CD14-positive monocyte (primary cell): ENCODE data around the gene ZNF488. TPM values are rescaled to one million over a fixed set of nuclear protein-coding genes. Genes with fewer than 3 reads are reported as not detected.
A peak's percentile ranks its signal among the peaks of the same experiment; 100 is the strongest.

ENCODE experiments used
- DNase-seq, 3 donors: peaks; one replicate each; pipeline ENCODE4 v3.0.0-alpha.2; 2011 to 2022
- H2AFZ ChIP-seq: 2 replicates; pipeline ENCODE4 v1.6.0; 2012; ENCODE audit warnings: mild to moderate bottlenecking, low read depth, low read length, inconsistent platforms; ENCODE audit not compliant: insufficient read depth, poor library complexity, severe bottlenecking
- H3K27ac ChIP-seq, 2 donors: 1 replicate in 1 of 2; 2 replicates in 1 of 2; pipeline ENCODE4 v1.5.1; 2012 to 2013; ENCODE audit warnings: low read length in 2 of 2, control low read depth in 1 of 2, inconsistent platforms in 1 of 2, low read depth in 1 of 2, mild to moderate bottlenecking in 1 of 2
- H3K27me3 ChIP-seq, 2 donors: one replicate each; pipeline versions ENCODE4 v1.6.0 to v1.6.1; 2011 to 2013; ENCODE audit warnings: low read length in 2 of 2; ENCODE audit not compliant: control insufficient read depth in 2 of 2, insufficient read depth in 2 of 2
- H3K36me3 ChIP-seq, 2 donors: replicated peaks in 1 of 2; 1 replicate in 1 of 2; 2 replicates in 1 of 2; pipeline versions ENCODE4 v1.5.1 to v1.6.1; 2012 to 2013; ENCODE audit warnings: low read length in 2 of 2, control low read depth in 1 of 2, inconsistent platforms in 1 of 2, mild to moderate bottlenecking in 1 of 2; ENCODE audit not compliant: insufficient read depth in 2 of 2, control insufficient read depth in 1 of 2
- H3K4me1 ChIP-seq, 2 donors: 1 replicate in 1 of 2; 2 replicates in 1 of 2; pipeline versions ENCODE4 v1.5.1 to v1.6.1; 2012 to 2013; ENCODE audit warnings: low read length in 2 of 2, control low read depth in 1 of 2, inconsistent platforms in 1 of 2, mild to moderate bottlenecking in 1 of 2, moderate library complexity in 1 of 2; ENCODE audit not compliant: insufficient read depth in 2 of 2, control insufficient read depth in 1 of 2
- H3K4me2 ChIP-seq: replicated peaks from 2 replicates; pipeline ENCODE3; 2012; ENCODE audit warnings: low read length, moderate library complexity, mild to moderate bottlenecking; ENCODE audit not compliant: poor library complexity, severe bottlenecking; ENCODE audit errors: extremely low read depth
- H3K4me3 ChIP-seq, 3 experiments: fragments of 200-600 bp in 1 of 3; sonication (generic) in 1 of 3; replicated peaks in 1 of 3; 1 replicate in 2 of 3; 2 replicates in 1 of 3; pipeline ENCODE4 v1.5.1; 2011 to 2013; ENCODE audit warnings: low read length in 3 of 3, mild to moderate bottlenecking in 3 of 3, control low read depth in 2 of 3, low read depth in 2 of 3, inconsistent platforms in 1 of 3, moderate library complexity in 1 of 3
- H3K79me2 ChIP-seq: 2 replicates; pipeline ENCODE4 v1.6.0; 2012; ENCODE audit warnings: mild to moderate bottlenecking, control low read depth, inconsistent platforms, low read length, moderate library complexity; ENCODE audit not compliant: insufficient read depth
- H3K9ac ChIP-seq: 2 replicates; pipeline ENCODE4 v1.6.0; 2017; ENCODE audit warnings: low read length, mild to moderate bottlenecking; ENCODE audit not compliant: insufficient read depth, poor library complexity, severe bottlenecking
- H3K9me3 ChIP-seq, 2 donors: replicated peaks in 1 of 2; 1 replicate in 1 of 2; 2 replicates in 1 of 2; pipeline versions ENCODE4 v1.5.1 to v1.6.1; 2012 to 2013; ENCODE audit warnings: low read length in 2 of 2, control low read depth in 1 of 2; ENCODE audit not compliant: control insufficient read depth in 1 of 2, insufficient read depth in 1 of 2
- H4K20me1 ChIP-seq: 2 replicates; pipeline ENCODE4 v1.6.0; 2012; ENCODE audit warnings: mild to moderate bottlenecking, low read length, control low read depth, moderate library complexity; ENCODE audit not compliant: insufficient read depth
- H3K27ac Mint-ChIP-seq, 7 donors: one replicate each; pipeline ENCODE4 v1.8.0; 2020; ENCODE audit warnings: mild to moderate bottlenecking in 7 of 7, mixed read lengths in 7 of 7, moderate library complexity in 6 of 7, inconsistent platforms in 2 of 7
- H3K27me3 Mint-ChIP-seq, 3 donors: one replicate each; pipeline ENCODE4 v1.8.0; 2021 to 2022; ENCODE audit warnings: low read depth in 3 of 3, mild to moderate bottlenecking in 3 of 3, mixed read lengths in 3 of 3, moderate library complexity in 3 of 3, inconsistent platforms in 1 of 3
- H3K36me3 Mint-ChIP-seq, 2 donors: one replicate each; pipeline ENCODE4 v1.8.0; 2020; ENCODE audit warnings: mixed read lengths in 2 of 2, inconsistent platforms in 1 of 2, mild to moderate bottlenecking in 1 of 2
- H3K4me1 Mint-ChIP-seq: one replicate; pipeline ENCODE4 v1.8.0; 2020; ENCODE audit warnings: mild to moderate bottlenecking, mixed read lengths
- H3K4me3 Mint-ChIP-seq, 2 donors: one replicate each; pipeline ENCODE4 v1.8.0; 2020; ENCODE audit warnings: mild to moderate bottlenecking in 2 of 2, mixed read lengths in 2 of 2, moderate library complexity in 1 of 2
- H3K9me3 Mint-ChIP-seq, 7 donors: one replicate each; pipeline ENCODE4 v1.8.0; 2020 to 2022; ENCODE audit warnings: mixed read lengths in 7 of 7, mild to moderate bottlenecking in 6 of 7, moderate library complexity in 6 of 7, inconsistent platforms in 2 of 7
- WGBS: methylation state at CpG from one replicate; pipeline ENCODE4 v1.1.5; 2013; ENCODE audit warnings: missing lambda C conversion rate; ENCODE audit not compliant: insufficient coverage; 5-methylcytosine and 5-hydroxymethylcytosine counted together
- intact Hi-C, 2 donors: fragments of 100-400 bp; cut with micrococcal nuclease; formaldehyde crosslinking; loops; one replicate each; pipeline versions ENCODE4 v1.15.0 to v1.15.1; 2023
- polyA plus RNA-seq, 3 donors: library from polyadenylated mRNA; depleted of rRNA in 1 of 3; unstranded in 2 of 3; stranded (reverse) in 1 of 3; fragments of 300-500 nt in 2 of 3; fragments of >200 nt in 1 of 3; fragmentation: Illumina TruSeq in 2 of 3; gene quantifications; 1 replicate in 2 of 3; 2 replicates in 1 of 3; pipeline ENCODE4 v1.2.3, GENCODE V29; 2012 to 2021
- TF ChIP-seq, protein P1 (sequence below): fragments of 200-600 bp; IDR thresholded peaks from one replicate; pipeline ENCODE4 v1.8.0; 2022; ENCODE audit warnings: antibody characterized with exemption, mild to moderate bottlenecking

The ZNF488 gene
- polyA plus RNA-seq, 3 donors, result not detected

GRCh38 chr10:47361293-47361692, 22.8 kb downstream of the ZNF488 start:
- TF ChIP-seq, protein P1, sequence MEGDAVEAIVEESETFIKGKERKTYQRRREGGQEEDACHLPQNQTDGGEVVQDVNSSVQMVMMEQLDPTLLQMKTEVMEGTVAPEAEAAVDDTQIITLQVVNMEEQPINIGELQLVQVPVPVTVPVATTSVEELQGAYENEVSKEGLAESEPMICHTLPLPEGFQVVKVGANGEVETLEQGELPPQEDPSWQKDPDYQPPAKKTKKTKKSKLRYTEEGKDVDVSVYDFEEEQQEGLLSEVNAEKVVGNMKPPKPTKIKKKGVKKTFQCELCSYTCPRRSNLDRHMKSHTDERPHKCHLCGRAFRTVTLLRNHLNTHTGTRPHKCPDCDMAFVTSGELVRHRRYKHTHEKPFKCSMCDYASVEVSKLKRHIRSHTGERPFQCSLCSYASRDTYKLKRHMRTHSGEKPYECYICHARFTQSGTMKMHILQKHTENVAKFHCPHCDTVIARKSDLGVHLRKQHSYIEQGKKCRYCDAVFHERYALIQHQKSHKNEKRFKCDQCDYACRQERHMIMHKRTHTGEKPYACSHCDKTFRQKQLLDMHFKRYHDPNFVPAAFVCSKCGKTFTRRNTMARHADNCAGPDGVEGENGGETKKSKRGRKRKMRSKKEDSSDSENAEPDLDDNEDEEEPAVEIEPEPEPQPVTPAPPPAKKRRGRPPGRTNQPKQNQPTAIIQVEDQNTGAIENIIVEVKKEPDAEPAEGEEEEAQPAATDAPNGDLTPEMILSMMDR, result peak; percentile 87
- H3K27me3 ChIP-seq, result no peaks in the 10 kb centered on the region
- no peak overlapping the region for H3K9ac ChIP-seq
- H3K27ac Mint-ChIP-seq, result no peak overlapping the region
- H3K4me3 ChIP-seq, result no peak overlapping the region
- DNase-seq, result peak; percentile 16 to 33 (median 26)
- H3K4me1 ChIP-seq, result no peaks in the 10 kb centered on the region
- H4K20me1 ChIP-seq, result no peaks in the 10 kb centered on the region
- no peak overlapping the region for H3K4me3 Mint-ChIP-seq
- no peaks in the 10 kb centered on the region for H3K9me3 Mint-ChIP-seq
- H3K79me2 ChIP-seq, result no peaks in the 10 kb centered on the region
- H3K9me3 ChIP-seq, result no peaks in the 10 kb centered on the region
- H3K36me3 Mint-ChIP-seq, result no peaks in the 10 kb centered on the region
- H3K4me1 Mint-ChIP-seq, result no peaks in the 10 kb centered on the region
- H3K36me3 ChIP-seq, result no peaks in the 10 kb centered on the region
- H2AFZ ChIP-seq, result no peak overlapping the region
- 66% methylated on average over 8 of the region's 9 CpGs for WGBS
- H3K4me2 ChIP-seq, result no peak overlapping the region
- H3K27ac ChIP-seq, result no peak overlapping the region
- H3K27me3 Mint-ChIP-seq, result peaks cover 0 to 2% (median 2%) of the 10 kb centered on the region in 3 donors
- intact Hi-C loops, result no loop called here

DNA sequence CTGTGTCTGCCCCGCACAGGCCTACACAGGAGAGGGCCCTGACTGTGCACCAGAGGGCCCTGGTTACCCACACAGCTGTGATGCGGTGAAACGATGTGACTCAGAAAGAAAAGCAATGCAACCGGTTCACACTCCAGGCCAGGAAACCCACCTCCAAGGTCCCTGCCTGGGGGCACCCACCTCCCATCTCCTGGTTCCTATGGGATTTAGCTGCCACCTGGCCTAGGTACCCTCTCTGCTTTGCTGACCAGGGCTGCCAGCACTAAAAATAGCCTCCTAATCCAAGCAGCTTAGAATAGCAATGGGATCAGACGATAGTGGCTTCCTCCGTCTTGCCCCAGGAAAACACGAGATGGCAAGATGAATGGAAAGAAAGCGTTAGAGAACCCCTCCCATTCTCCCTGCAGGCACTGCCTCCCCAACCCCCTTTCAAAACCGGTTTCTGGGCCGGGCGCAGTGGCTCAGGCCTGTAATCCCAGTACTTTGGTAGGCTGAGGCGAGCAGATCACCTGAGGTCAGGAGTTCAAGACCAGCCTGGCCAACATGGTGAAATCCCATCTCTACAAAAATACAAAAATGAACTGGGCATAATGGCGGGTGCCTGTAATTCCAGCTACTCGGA, 23.6 kb downstream of the ZNF488 start:
- Mint-ChIP-seq H3K9me3 (no peaks in the 10 kb centered on the region), H3K27ac (no peak overlapping the region)
- intact Hi-C loops, result no loop called here

More for the DNA sequence above, 23.6 kb downstream of the ZNF488 start:
- no peak overlapping the region for H2AFZ ChIP-seq
- no peak overlapping the region for H3K4me3 ChIP-seq
- 70% methylated on average over 10 of the region's 14 CpGs for WGBS
- no peaks in the 10 kb centered on the region for H3K79me2 ChIP-seq
- H3K27me3 Mint-ChIP-seq, result peaks cover 0 to 2% (median 2%) of the 10 kb centered on the region in 3 donors
- H3K4me3 Mint-ChIP-seq, result no peak overlapping the region
- DNase-seq, result no peak
- H3K36me3 ChIP-seq, result no peaks in the 10 kb centered on the region
- no peaks in the 10 kb centered on the region for H4K20me1 ChIP-seq
- H3K4me2 ChIP-seq, result no peak overlapping the region
- no peaks in the 10 kb centered on the region for H3K4me1 ChIP-seq
- TF ChIP-seq, protein P1, result no peak
- H3K27ac ChIP-seq, result no peak overlapping the region
- no peak overlapping the region for H3K9ac ChIP-seq
- no peaks in the 10 kb centered on the region for H3K9me3 ChIP-seq
- no peaks in the 10 kb centered on the region for H3K27me3 ChIP-seq
- no peaks in the 10 kb centered on the region for H3K4me1 Mint-ChIP-seq
- H3K36me3 Mint-ChIP-seq, result no peaks in the 10 kb centered on the region
